Loucy (cell line): ENCODE results near the gene ETNPPL.

Source experiments
- CTCF ChIP-seq: fragments of 200-600 bp; sonication (generic); conservative IDR thresholded peaks from 2 replicates; pipeline ENCODE4 v1.5.1; 2014; ENCODE audit warnings: mild to moderate bottlenecking, antibody characterized with exemption, low read length
- EZH2phosphoT487 ChIP-seq: fragments of 200-600 bp; IDR thresholded peaks from 2 replicates; pipeline ENCODE4 v1.6.1; 2018; ENCODE audit warnings: antibody characterized with exemption, mild to moderate bottlenecking, moderate library complexity, borderline replicate concordance

GRCh38 chr4:108774809-108775530 is 12.1 kb upstream of the ETNPPL start:
- peak; percentile 18; the same call in 1 of the 2 replicates for TF ChIP-seq CTCF
- TF ChIP-seq EZH2phosphoT487: no peak
